Nucleus accumbens (tissue), 56 donors: ENCODE data around the gene GRM7.

Source experiments
- DNase-seq, 56 donors: peaks; one replicate each; lab custom pipeline; 2025; lab: John Stamatoyannopoulos, UW

Gene GRM7

GRCh38 chr3:7692866-7693265, 832.0 kb downstream of the GRM7 start:
- DNase-seq: no peak

GRCh38 chr3:7693976-7694375, 833.1 kb downstream of the GRM7 start:
- DNase-seq: no peak

DNA sequence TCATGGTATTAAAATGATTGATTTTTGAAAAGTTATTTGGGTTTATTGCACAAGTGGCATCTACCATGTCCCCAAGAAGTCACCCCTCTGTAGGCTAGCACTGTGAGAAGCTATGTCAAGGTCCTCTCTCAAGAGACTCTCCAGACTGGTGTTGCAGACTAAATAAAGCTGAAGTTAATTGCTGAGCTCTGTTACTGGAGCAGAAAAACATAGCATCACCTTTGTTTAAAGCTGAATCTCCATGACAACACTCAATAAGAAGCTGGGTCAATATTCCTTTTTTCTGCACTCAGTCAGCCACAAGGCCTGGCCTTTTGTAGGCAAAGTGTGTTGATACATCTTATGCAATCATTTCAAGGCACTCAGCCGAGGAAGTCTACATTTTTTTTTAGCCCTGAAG, 834.1 kb downstream of the GRM7 start:
- no peak for DNase-seq

DNA sequence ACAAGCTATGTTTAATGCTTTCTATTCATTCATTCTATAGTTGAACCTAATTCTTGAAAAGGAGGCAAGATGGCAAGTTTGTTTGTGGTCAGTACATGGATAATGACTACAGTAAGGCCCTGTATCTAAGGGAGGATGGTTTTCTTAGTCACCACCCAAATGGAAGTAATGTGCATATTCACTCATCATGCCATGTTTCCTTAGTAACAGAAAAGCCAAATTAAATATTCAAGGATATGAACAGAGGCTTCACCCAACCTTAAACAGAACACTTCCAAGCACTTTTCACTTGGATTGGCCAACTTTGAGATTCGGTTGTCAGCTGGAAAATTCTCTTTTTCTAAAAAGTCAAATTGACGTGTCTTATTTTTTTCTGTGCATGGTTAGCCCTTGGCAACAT, 835.4 kb downstream of the GRM7 start:
- no peak for DNase-seq

GRCh38 chr3:7697548-7697947, 836.6 kb downstream of the GRM7 start:
- no peak for DNase-seq

GRCh38 chr3:7700539-7700938, 839.6 kb downstream of the GRM7 start:
- no peak for DNase-seq

- peak in 2 of 56 donors; percentile 5 for DNase-seq
Observed at GRCh38 chr3:7700977-7701376, 840.1 kb downstream of the GRM7 start.

GRCh38 chr3:7707187-7707586, 846.3 kb downstream of the GRM7 start:
- DNase-seq: no peak

- no peak for DNase-seq
Observed at GRCh38 chr3:7709376-7710082, 848.6 kb downstream of the GRM7 start.

DNA sequence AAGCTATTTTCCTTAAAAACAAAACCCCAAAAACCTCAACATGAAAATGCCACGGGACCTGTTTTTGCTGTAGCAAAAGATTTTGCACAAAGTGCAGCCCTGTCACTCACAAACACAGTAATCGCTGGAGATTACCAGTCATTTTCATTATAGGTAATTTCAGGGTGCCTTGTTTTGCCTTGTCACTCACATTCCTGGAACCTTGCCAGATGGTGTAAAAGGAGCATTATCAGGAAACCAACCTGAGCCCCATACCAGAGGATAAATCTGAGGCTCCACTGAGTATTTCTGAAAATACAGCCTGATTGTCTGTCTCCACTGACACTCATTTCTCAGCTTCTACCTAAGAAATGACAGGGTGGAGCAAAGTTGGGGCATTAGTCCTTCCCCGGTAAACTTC, 849.4 kb downstream of the GRM7 start:
- no peak for DNase-seq

GRCh38 chr3:7713724-7714123, 852.8 kb downstream of the GRM7 start:
- no peak for DNase-seq

DNA sequence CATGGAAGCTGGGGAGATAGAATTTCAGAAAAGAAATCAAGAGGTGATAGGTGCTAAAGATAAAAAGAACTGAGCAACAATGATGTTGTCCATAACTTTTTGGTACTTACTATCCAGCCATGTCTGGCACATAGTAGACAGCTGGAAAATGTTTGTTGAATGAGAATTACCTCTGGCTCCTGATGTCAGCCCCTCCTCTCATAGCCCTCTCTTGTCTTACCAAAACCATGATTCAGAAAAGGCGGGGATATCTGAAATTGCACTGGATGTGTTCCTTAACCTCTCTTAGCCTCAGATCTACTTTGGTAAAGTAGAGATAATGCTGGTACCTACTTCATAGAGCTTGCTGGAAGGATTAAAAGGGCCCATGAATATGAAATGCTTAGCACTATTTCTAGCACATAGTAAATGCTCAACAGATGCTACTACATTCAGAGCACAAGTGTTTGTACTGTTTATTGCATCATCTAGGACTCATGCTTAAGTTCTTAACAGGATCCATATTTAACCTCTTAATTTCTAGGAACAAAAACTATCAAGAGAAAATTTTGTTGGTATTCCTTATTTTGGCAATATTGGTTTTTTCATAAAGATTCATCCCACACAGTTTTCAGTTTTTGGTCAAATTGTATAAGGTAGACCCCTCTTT, 859.9 kb downstream of the GRM7 start:
- no peak for DNase-seq

- no peak for DNase-seq
Observed at GRCh38 chr3:7721869-7722268, 861.0 kb downstream of the GRM7 start.

GRCh38 chr3:7728566-7729519, 867.9 kb downstream of the GRM7 start:
- DNase-seq: no peak

DNA sequence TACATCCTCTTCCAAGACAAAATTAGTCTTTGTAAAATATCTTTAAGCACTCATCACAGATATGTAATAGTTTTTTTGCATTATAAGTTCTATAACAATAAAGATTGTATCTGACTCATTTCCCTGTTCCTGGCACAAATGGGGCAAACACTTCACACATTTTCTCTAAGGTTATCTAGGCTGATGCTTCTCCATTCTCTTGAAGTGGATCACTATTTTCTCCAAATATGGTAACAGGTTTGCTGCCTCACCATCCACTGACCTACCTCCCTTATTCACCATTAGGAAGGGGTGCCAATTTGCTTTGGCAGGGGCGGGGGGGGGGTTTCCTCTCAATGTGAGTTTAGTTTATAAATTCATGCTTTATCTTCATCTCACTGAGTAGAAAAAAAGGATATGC, 873.0 kb downstream of the GRM7 start:
- DNase-seq: no peak

- DNase-seq: no peak
Observed at GRCh38 chr3:7734456-7734855, 873.5 kb downstream of the GRM7 start.

GRCh38 chr3:7737263-7737662, 876.3 kb downstream of the GRM7 start:
- no peak for DNase-seq

DNA sequence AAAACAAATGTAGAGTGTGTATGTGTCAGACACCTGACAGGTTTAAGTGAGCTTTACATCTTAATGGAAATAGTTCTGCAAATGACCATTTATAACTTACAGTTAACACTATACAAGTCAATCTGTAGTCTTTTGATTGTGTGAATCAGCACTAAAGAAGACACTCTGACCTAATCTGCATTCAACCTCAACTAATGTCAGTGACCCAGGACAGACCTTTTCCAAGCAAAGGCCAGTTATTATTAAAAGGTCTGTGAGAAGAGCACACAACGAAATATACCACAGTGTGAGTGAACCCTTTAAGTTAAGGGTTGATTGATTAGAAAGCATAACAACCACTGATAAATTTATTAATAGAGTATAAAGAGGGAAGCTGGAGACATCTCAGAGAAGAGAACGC, 878.8 kb downstream of the GRM7 start:
- no peak for DNase-seq

DNA sequence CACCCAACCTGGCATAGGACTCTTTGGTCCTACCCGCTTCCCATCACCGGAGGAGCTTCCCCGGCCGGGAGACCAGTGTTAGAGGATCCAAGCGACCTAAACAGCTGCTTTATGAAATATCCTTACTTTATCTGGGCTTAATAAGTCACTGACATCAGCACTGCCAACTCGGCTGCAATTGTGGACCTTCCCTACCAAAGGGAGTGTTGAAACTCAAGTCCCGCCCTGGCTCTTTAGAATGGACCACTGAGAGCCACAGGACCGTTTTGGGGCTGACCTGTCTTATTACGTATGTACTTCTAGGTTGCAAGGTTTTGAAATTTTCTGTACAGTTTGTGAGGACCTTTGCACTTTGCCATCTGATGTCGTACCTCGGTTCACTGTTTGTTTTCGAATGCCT, 879.5 kb downstream of the GRM7 start:
- DNase-seq: no peak

DNA sequence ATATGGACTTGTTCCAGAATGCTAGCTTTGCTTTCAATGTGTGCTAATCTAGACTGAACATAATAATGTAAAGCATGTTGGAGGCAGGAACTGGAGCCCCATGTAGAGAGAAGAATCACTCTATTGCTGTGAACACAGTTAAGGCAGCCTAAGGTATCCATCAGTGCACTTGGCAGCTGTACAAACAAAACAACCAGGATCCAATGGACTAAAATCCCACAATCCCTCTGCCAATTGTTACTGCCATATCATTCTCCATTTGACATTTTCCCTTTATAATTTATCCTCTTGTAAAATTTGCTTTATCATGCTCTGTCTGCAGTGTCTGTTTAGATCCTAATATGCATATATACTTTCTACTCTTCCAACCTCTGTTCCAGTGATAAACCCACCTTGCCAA, 883.9 kb downstream of the GRM7 start:
- no peak for DNase-seq

- DNase-seq: no peak
Observed at GRCh38 chr3:7745711-7746110, 884.8 kb downstream of the GRM7 start.
